K562 treated with DMSO at 1 percent for 12 hours (cell line): Measurements from ENCODE around the gene ELOVL3. TPM values are rescaled to one million over a fixed set of nuclear protein-coding genes. Genes with fewer than 3 reads are reported as not detected.

ENCODE experiments used
- total RNA-seq: library from RNA; unstranded; fragments of 300-600 nt; gene quantifications from 2 replicates; pipeline ENCODE4 v1.2.3, GENCODE V29; 2022; ENCODE audit not compliant: insufficient read depth

ELOVL3 gene, protein sequence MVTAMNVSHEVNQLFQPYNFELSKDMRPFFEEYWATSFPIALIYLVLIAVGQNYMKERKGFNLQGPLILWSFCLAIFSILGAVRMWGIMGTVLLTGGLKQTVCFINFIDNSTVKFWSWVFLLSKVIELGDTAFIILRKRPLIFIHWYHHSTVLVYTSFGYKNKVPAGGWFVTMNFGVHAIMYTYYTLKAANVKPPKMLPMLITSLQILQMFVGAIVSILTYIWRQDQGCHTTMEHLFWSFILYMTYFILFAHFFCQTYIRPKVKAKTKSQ
- total RNA-seq: 1.8 TPM in 1 of 2 replicates, not detected in the other

DNA sequence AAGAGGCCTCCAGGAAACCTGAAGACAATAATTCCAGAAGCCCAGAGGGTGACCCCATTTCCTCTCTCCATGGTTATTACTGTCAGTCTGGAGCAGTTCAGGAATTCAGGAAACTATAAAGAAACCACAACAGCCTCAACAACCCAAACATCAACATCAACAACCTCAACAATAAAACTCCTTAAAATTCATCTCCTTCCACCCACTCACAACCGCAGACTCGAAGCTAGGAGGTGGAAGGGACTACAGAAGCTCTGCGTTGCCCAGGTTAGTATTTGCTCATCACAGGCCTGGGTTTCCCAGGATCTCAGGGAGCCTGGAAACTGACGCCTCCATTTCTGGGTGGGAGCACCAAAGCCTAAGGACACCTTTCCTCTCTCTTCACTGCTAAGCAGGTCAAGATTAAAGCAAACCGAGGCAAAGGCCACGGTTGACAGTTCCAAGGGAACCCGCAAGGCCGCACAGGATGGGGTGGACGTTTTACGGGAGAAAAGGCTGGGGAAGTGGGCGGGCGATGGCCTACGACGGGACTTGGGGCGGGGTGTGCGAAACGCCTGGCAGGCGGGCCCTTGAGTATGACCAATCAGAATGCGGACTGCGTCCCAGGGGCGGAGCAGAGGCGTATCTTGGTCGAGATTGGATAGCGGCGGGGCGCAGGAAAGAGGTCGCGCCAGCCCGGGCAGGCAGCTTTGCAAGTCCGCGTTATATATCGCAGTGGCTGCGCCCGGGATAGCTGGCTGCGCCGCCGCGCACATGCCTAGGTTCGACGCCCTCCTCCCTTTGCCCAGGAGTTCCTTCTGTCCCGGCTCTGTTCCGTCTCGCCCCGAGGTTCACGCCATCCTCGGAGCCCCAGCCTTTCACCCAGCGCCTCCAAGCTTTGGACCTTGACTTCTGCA, at the start of gene ELOVL3:
Gene ELOVL3 (plus strand): TSS at position 654 of the 896 bp plus-strand sequence. CDS start 250 bp downstream, outside the sequence.

DNA sequence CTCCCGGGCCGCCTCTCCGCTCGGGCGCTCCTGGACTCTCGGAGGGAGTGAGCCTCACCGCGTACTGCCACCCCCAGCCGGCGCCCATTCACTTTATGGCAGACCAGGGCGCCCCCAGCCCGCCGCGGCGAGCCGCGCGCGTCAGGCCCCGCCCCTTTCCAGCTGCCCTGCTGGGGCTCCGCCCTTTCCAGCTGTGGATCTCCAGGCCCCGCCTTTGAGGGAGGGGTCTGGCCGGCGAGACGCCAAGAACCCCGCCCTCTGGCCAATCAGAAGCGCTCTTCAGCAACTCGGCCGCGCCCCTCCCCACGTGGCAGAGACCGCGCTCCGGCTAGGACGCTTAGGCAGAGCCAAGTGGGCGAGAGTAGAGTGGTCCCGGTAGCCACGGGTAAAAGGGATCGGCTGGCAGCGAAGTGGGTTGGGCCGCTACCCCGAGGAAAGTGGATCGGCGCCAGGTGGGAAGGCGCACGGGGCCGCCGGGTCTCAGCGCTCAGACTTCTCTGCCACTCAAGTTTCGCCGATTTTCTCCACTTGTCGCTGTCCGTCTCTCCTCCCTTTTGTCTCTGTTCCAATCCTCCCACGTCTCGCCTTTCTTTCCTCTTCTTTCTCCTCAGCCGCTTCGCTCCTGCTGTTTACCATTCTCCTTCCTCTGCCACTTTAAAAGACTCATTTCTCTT, 15.5 kb downstream of the ELOVL3 start, which contains the start of gene PITX3:
Gene PITX3 (minus strand): TSS at position 69 of the 674 bp plus-strand sequence. CDS start 9,432 bp downstream, outside the sequence.

DNA sequence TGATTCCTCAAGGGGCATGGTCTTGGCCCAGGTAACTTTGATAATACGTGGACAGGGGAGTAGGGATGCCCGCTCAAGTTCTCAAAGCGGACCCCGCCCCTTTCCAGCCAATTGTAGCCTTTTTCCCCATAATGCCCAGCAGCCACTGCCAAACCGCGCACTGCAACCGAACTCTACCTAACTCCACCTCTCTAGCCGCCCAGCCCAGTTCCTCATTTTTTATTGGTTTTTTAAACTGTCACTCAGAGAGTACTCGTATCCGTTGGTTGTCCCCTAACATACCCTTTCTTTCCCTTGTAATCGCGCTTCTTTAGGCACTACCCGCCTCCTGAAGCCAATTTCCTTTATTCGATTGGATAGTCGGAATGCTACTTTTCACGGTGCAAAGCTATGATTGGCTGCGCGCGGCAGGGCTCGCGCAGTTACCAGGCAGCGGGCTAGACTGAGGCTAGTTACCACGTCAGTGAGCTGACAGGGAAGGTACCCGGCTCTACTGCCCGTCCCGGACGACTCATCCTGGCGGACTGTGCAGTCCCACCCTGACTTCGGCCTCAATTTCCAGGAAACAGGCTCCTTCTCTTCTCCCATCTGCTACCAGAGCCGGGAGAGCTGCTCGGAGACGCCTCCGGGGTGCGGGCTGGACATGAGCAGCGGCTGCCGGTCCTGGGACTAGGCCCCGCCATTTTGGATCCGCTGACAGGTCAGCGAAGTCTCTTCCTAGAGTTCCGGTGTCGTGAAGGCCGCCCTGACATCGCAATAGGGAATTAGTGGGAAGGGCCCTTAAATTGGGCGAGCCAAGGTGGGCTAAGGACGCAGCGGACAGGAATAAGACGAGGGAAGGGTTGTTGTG, 19.2 kb downstream of the ELOVL3 start, which contains the start of gene GBF1:
Gene GBF1 (plus strand): TSS at position 451 of the 850 bp plus-strand sequence. CDS start 13,407 bp downstream, outside the sequence.

Other genes starting within 250 kb of the ELOVL3 start
- not detected in 2 replicates for gene ARMH3, start 170.1 kb upstream of the ELOVL3 start, total RNA-seq
- gene HPS6, start 160.9 kb upstream of the ELOVL3 start, total RNA-seq: 12.0 and 14.6 TPM in 2 replicates
- gene LDB1, start 105.9 kb upstream of the ELOVL3 start, total RNA-seq: 25.0 and 52.3 TPM in 2 replicates
- 3.6 and 10.2 TPM in 2 replicates for gene PPRC1, start 93.3 kb upstream of the ELOVL3 start, total RNA-seq
- gene NOLC1, start 73.9 kb upstream of the ELOVL3 start, total RNA-seq: 16.0 and 44.6 TPM in 2 replicates
- not detected in 2 replicates for gene PITX3, start 15.2 kb downstream of the ELOVL3 start, total RNA-seq
- 11.9 and 47.2 TPM in 2 replicates for gene GBF1, start 19.2 kb downstream of the ELOVL3 start, total RNA-seq
- gene NFKB2, start 169.4 kb downstream of the ELOVL3 start, total RNA-seq: 29.0 and 35.8 TPM in 2 replicates
- 2.1 TPM in 2 replicates for gene PSD, start 192.5 kb downstream of the ELOVL3 start, total RNA-seq
- gene FBXL15, start 194.5 kb downstream of the ELOVL3 start, total RNA-seq: 20.9 and 43.4 TPM in 2 replicates
- 33.1 and 38.5 TPM in 2 replicates for gene CUEDC2, start 206.3 kb downstream of the ELOVL3 start, total RNA-seq
- gene C10orf95, start 225.2 kb downstream of the ELOVL3 start, total RNA-seq: 2.6 TPM in 1 of 2 replicates, not detected in the other